ENCODE results near the gene BUB1B.
"Not testable (repeated sequence)": the region's sequence is repeated elsewhere in the genome, so short reads cannot be mapped to it uniquely, and the experiment has no call there.

Gene BUB1B

DNA sequence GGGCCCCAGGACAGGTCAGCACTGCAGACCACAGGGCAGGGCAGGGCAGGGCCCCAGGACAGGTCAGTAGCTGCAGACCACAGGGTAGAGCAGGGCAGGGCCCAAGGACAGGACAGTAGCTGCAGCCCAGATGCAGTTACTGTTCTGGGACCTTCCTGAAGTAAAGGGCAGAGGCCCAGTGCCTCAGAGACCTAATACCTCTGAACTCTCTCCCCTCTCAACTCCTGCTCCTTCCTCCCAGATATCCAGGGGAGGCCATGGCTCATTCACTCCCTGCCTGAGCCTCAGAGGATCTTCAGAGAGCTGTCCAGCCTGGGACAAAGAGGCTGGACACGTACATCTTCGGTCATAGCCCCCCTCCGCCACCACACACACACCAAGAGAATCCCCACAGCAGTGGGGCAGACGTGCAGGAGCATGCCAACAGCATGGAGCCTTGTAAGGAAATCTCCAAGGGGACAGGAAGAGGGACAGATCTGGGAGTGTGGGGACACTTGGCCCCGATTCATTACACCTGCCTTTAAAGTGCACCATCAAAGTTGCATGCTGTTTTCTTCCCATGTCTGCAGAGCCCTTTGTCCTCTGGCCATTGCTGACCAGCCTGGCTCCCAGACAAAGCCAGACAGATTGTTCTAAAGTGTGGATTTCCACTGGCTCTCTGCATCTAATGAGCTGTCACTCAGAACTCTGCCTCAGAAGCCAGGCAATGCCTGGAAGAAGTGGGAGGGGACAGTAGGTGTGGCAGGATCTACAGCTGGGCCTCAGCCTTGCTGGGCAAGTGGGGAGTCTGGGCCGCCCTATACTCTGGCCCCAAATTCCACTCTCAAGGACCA is 24.2 kb upstream of the BUB1B start:
- no peak for DNase-seq

- DNase-seq: no peak
Measured at GRCh38 chr15:40137303-40138200, 23.3 kb upstream of the BUB1B start.

- not testable (repeated sequence) for DNase-seq
Measured at GRCh38 chr15:40138201-40138570, 22.7 kb upstream of the BUB1B start.

- DNase-seq: no peak
Measured at GRCh38 chr15:40142428-40142827, 18.4 kb upstream of the BUB1B start.

- DNase-seq: no peak
Measured at GRCh38 chr15:40146037-40146436, 14.8 kb upstream of the BUB1B start.

GRCh38 chr15:40149339-40149738 is 11.5 kb upstream of the BUB1B start:
- no peak for DNase-seq

- peak in 3 of 14 donors; percentile 2 to 44 (median 23) for DNase-seq
Measured at GRCh38 chr15:40150163-40150925, 10.5 kb upstream of the BUB1B start.

DNA sequence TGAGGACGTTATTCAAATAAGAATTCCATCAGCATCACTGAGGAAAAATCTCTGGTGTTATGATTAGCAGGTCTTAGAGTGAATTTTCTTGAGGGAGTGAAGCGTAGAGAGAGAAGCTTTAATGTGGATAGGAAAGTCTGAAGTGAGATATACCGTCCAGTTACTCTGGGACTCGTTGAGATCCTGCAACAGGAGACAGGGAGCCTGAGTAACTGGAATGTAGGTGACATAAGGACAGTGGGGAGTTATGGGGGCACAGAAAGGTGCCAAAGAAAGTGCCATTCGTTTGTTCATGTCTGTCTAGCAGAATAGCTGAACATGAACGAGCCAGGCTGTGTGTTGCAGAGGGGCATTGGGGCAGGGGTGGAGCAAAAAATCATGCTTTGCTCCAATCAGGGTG is 9.4 kb upstream of the BUB1B start:
- no peak for DNase-seq

DNA sequence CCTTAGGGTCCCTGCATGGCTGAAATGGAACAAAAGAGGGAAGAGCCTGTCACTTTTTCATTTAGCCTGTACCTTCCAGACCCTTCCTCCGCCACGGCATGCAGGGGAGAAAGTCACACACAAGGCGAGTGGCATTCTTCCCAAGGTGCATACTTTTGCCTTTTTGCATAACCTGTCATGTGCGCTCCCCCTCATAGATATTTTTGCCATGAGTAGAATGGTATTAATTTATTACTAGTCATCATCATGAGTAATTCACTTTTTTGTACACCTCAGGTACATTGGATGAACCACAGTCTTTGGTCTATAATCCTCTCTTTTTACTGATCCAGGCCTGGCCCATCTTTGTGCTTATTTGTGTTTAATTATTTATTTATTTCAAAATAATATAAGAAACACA is 8.9 kb upstream of the BUB1B start:
- DNase-seq: no peak

GRCh38 chr15:40154821-40155220 is 6.0 kb upstream of the BUB1B start:
- not testable (repeated sequence) for DNase-seq

DNA sequence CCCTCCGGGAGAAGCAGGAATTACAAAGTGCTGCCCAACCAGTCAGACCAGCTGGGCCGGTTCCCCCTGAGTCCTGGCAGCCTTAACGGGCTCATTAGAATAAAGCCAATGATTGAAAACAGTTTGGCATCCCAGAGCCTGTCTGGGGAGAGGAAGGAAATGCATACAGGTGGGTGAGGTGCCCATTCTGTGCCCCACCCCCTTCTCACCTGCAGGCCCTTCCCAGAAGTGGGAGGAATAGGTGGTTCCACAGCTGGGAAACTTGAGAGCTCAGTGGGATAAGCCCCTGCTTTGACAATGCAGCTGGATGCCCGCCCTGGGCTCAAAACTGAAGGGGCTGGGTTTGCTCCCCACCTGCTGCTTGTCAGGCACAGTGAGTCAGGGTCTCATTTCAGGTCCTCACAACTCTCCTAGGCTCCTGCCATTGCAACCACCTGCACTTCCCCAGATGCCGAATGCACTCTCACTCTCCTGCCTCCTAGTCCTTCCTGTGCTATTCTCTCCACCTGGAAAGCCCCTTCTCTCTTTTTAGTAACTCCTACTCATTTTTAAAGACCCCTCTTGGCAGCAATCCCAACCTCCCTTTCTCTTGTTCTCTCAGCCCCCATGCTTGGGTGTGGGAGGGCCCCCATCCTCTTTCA is 5.5 kb upstream of the BUB1B start:
- no peak for DNase-seq

- no peak for DNase-seq
Measured at GRCh38 chr15:40157778-40158447, 3.0 kb upstream of the BUB1B start.

DNA sequence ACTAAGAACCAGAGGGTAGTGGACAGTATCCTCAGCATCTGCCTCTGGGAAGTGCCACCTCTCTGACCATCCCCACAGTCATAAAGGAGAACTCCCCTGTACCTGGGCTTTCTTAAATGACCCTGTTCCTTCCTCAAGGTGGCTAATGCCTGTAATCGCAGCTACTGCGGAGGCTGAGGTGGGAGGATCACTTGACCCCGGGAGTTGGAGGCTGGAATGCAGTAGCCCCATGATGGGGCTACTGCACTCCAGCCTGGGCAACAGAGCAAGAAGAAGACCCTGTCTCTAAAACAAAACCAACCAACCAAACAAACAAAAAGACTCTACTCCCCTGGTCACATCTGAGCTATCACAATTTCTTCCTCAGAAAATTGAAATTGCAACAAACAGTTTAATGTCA is 848 bp upstream of the BUB1B start:
- no peak for DNase-seq

GRCh38 chr15:40161693-40162391 is 973 bp downstream of the BUB1B start:
- DNase-seq: no peak

- no peak for DNase-seq
Measured at GRCh38 chr15:40162552-40162951, 1.7 kb downstream of the BUB1B start.

DNA sequence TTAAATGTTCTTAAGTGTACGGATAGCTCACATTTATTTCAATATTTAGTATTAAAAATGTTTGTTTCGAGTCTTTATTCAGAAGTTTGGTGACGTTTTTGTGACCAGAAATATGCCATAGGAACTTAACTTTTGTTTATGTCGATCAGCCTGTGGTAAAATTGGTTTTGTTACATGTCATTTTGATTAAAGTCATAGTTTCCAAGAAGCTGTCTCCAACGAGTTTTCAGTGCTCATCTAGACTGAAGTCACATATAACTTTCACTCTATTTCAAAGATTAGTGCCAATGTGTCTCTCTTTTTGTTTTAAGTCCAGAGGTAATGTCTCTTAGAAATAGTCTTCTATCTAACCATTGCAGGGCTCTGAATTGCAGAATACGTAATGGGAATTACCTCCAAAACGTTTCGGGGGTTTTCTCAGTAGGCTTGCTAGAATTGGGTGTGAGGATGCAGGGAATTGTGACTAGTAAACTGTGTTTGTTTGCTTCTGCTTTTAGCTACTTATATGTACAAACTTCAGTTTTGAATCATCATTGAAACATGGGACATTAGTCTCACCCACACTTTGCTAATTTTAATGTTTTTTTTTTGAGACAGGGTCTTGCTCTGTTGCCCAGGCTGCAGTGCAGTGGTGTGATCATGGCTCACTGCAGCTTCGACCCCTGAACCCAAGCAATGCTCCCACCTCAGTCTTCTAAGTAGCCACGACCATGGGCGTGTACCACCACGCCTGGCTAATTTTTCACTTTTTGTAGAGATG is 3.0 kb downstream of the BUB1B start:
- DNase-seq: no peak

DNA sequence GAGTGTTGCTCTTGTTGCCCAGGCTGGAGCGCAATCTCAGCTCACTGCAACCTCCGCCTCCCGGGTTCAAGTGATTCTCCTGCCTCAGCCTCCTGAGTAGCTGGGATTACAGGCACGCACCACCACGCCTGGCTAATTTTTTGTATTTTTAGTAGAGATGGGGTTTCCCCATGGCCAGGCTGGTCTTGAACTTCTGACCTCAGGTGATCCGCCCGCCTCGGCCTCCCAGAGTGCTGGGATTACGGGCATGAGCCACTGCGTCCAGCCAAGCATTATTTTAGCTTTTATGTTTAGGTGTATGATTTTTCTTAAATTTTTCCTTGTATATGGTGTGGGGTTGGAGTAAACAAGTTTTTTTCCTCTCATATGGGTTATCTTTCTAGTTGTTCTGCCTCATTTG is 6.5 kb downstream of the BUB1B start:
- DNase-seq: not testable (repeated sequence)

- DNase-seq: no peak
Measured at GRCh38 chr15:40175160-40175559, 14.3 kb downstream of the BUB1B start.

- DNase-seq: no peak
Measured at GRCh38 chr15:40182358-40183029, 21.6 kb downstream of the BUB1B start.

All from C1 segment of cervical spinal cord (tissue), 14 donors.